ENCODE data around the gene CACNA1G. TPM values are rescaled to one million over a fixed set of nuclear protein-coding genes. Genes with fewer than 3 reads are reported as not detected.

CACNA1G gene
- total RNA-seq, 3 donors from 2014 or later (not counting 1 experiment from before 2014, with no cell fraction given) = not detected

DNA sequence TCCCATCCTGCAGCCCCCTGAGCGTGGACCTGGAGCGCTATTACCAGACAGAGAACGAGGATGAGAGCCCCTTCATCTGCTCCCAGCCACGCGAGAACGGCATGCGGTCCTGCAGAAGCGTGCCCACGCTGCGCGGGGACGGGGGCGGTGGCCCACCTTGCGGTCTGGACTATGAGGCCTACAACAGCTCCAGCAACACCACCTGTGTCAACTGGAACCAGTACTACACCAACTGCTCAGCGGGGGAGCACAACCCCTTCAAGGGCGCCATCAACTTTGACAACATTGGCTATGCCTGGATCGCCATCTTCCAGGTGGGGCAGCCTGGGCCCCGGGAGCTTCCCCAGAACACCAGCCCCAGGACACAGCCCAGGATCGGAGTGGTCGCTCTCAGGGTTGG is 12.0 kb downstream of the CACNA1G start:
- H3K27ac ChIP-seq (ENCODE audit: low read length) = no peak overlapping the region
- peaks cover 11 to 15% of the 10 kb centered on the region in 2 donors for H3K27me3 Mint-ChIP-seq (ENCODE audit: low read depth in 2 of 2)
- H3K9me3 Mint-ChIP-seq = no peaks in the 10 kb centered on the region

DNA sequence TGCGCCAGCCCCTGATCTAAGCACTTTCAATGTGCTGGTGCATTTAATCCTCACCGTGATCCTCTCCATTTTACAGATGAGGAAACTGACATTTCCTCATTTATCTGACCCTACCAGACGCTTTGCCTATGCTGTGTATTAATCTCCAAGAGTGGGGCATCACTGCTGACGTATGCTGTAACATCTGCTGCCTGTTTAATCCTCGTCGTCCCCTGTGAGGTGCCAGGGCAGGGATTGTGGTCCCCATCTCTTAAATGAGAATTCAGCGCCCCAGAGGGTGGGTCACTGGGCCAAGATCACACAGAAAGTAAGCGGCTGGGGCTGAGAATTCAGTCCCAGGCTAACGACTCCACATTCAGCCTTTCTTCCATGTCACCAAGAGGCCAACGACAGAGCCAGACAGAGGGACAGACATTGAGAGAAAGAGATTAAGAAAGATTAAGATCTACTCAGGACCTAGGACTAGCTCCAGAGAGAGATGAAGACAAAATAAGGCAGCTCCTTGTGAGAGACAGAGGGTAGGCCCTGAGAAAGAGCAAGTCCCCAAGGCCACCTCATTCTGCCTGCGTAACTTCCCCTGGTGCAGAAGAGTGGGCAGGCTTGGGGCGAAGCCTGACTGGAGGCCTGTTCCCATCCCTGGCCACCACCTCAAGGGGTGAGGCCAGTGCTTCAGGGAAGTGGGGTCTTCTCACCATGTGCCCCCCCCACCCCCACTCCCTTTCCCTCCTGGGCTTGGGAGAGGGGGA is 13.5 kb downstream of the CACNA1G start:
- ATAC-seq (no peak), DNase-seq (no peak)
- Mint-ChIP-seq H3K9me3 (no peaks in the 10 kb centered on the region), H3K4me3 (no peak overlapping the region), H3K27ac (no peak overlapping the region), H3K36me3 (no peaks in the 10 kb centered on the region), H3K4me1 (no peaks in the 10 kb centered on the region), H3K27me3 (ENCODE audit: low read depth in 2 of 2) (peaks cover 5 to 7% of the 10 kb centered on the region in 2 donors)
- TF ChIP-seq, protein P1, sequence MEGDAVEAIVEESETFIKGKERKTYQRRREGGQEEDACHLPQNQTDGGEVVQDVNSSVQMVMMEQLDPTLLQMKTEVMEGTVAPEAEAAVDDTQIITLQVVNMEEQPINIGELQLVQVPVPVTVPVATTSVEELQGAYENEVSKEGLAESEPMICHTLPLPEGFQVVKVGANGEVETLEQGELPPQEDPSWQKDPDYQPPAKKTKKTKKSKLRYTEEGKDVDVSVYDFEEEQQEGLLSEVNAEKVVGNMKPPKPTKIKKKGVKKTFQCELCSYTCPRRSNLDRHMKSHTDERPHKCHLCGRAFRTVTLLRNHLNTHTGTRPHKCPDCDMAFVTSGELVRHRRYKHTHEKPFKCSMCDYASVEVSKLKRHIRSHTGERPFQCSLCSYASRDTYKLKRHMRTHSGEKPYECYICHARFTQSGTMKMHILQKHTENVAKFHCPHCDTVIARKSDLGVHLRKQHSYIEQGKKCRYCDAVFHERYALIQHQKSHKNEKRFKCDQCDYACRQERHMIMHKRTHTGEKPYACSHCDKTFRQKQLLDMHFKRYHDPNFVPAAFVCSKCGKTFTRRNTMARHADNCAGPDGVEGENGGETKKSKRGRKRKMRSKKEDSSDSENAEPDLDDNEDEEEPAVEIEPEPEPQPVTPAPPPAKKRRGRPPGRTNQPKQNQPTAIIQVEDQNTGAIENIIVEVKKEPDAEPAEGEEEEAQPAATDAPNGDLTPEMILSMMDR (IDR thresholded peaks at IDR 0.05) = no peak
- no peaks in the 10 kb centered on the region for H3K4me1 ChIP-seq (ENCODE audit: control insufficient read depth, insufficient read depth, low read length)
- no peak overlapping the region for H3K27ac ChIP-seq (ENCODE audit: low read length)
- WGBS (ENCODE audit: insufficient coverage) = 86% methylated on average over 11 of the region's 12 CpGs
- H3K4me3 ChIP-seq (ENCODE audit: low read length) = no peak overlapping the region
- intact Hi-C loops (cut with micrococcal nuclease) = no loop called here
- H3K36me3 ChIP-seq (ENCODE audit: control insufficient read depth, insufficient read depth, low read length) = no peaks in the 10 kb centered on the region
- no peaks in the 10 kb centered on the region for H3K27me3 ChIP-seq (ENCODE audit: control insufficient read depth, insufficient read depth, low read length)
- H3K9me3 ChIP-seq (ENCODE audit: control insufficient read depth, insufficient read depth, low read length) = no peaks in the 10 kb centered on the region

More for the DNA sequence above, 12.0 kb downstream of the CACNA1G start:
- H3K36me3 Mint-ChIP-seq = no peaks in the 10 kb centered on the region
- DNase-seq (no peak), ATAC-seq (no peak)
- H3K27ac Mint-ChIP-seq = no peak overlapping the region
- Histone ChIP-seq H3K4me1 (ENCODE audit: control insufficient read depth, insufficient read depth, low read length) (no peaks in the 10 kb centered on the region), H3K4me3 (ENCODE audit: low read length) (no peak overlapping the region), H3K9me3 (ENCODE audit: control insufficient read depth, insufficient read depth, low read length) (no peaks in the 10 kb centered on the region), H3K36me3 (ENCODE audit: control insufficient read depth, insufficient read depth, low read length) (no peaks in the 10 kb centered on the region), H3K27me3 (ENCODE audit: control insufficient read depth, insufficient read depth, low read length) (no peaks in the 10 kb centered on the region)
- intact Hi-C loops (cut with micrococcal nuclease) = no loop called here
- TF ChIP-seq, protein P1 (IDR thresholded peaks at IDR 0.05) = no peak
- H3K4me1 Mint-ChIP-seq = no peaks in the 10 kb centered on the region
- H3K4me3 Mint-ChIP-seq = no peak overlapping the region
- 92% methylated on average over 18 of the region's 20 CpGs for WGBS (ENCODE audit: insufficient coverage)

DNA sequence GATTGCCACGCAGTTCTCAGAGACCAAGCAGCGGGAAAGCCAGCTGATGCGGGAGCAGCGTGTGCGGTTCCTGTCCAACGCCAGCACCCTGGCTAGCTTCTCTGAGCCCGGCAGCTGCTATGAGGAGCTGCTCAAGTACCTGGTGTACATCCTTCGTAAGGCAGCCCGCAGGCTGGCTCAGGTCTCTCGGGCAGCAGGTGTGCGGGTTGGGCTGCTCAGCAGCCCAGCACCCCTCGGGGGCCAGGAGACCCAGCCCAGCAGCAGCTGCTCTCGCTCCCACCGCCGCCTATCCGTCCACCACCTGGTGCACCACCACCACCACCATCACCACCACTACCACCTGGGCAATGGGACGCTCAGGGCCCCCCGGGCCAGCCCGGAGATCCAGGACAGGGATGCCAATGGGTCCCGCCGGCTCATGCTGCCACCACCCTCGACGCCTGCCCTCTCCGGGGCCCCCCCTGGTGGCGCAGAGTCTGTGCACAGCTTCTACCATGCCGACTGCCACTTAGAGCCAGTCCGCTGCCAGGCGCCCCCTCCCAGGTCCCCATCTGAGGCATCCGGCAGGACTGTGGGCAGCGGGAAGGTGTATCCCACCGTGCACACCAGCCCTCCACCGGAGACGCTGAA is 15.2 kb downstream of the CACNA1G start:
- no peaks in the 10 kb centered on the region for H3K9me3 Mint-ChIP-seq
- H3K4me1 Mint-ChIP-seq = no peaks in the 10 kb centered on the region
- no peak overlapping the region for H3K27ac ChIP-seq (ENCODE audit: low read length)
- H3K4me1 ChIP-seq (ENCODE audit: control insufficient read depth, insufficient read depth, low read length) = no peaks in the 10 kb centered on the region
- H3K4me3 Mint-ChIP-seq = no peak overlapping the region
- DNase-seq (no peak), ATAC-seq (no peak)
- intact Hi-C loops (cut with micrococcal nuclease) = no loop called here
- TF ChIP-seq, protein P1 (IDR thresholded peaks at IDR 0.05) = no peak
- no peak overlapping the region for H3K4me3 ChIP-seq (ENCODE audit: low read length)
- no peaks in the 10 kb centered on the region for H3K27me3 ChIP-seq (ENCODE audit: control insufficient read depth, insufficient read depth, low read length)
- H3K36me3 Mint-ChIP-seq = no peaks in the 10 kb centered on the region
- no peaks in the 10 kb centered on the region for H3K9me3 ChIP-seq (ENCODE audit: control insufficient read depth, insufficient read depth, low read length)
- H3K36me3 ChIP-seq (ENCODE audit: control insufficient read depth, insufficient read depth, low read length) = no peaks in the 10 kb centered on the region
- H3K27me3 Mint-ChIP-seq (ENCODE audit: low read depth in 2 of 2) = peaks cover 5 to 7% of the 10 kb centered on the region in 2 donors
- 88% methylated on average over 33 of the region's 33 CpGs for WGBS (ENCODE audit: insufficient coverage)
- no peak overlapping the region for H3K27ac Mint-ChIP-seq
